Fibroblast of gingiva (primary cell): ENCODE results near the gene OR11H12.
"Not testable (repeated sequence)": the region's sequence is repeated elsewhere in the genome, so short reads cannot be mapped to it uniquely, and the experiment has no call there.

Source experiments
- DNase-seq: peaks from one replicate; pipeline ENCODE4 v3.0.0-alpha.2; 2011; ENCODE audit warnings: low read depth

Gene OR11H12, protein sequence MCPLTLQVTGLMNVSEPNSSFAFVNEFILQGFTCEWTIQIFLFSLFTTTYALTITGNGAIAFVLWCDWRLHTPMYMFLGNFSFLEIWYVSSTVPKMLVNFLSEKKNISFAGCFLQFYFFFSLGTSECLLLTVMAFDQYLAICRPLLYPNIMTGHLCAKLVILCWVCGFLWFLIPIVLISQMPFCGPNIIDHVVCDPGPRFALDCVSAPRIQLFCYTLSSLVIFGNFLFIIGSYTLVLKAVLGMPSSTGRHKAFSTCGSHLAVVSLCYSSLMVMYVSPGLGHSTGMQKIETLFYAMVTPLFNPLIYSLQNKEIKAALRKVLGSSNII

DNA sequence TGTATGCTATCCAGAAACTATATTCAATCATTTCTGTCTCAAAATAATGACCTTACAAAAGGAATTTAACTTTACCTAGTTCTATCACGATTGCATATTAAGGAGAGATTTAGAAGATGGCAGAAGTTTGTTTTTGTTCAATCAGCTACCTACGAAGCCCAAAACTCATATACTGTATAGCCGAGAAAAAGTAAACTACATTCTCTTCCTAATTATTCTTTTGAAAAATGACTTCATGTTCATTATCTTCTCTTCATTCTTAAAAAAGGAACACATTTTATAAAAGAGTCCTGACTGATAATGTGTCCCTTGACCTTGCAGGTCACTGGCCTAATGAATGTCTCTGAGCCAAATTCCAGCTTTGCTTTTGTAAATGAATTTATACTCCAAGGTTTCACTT, at the start of gene OR11H12:
OR11H12 (plus strand) TSS at position 301 of the 400 bp plus-strand sequence; CDS start at position 301, 0 bp downstream.
- not testable (repeated sequence) for DNase-seq

DNA sequence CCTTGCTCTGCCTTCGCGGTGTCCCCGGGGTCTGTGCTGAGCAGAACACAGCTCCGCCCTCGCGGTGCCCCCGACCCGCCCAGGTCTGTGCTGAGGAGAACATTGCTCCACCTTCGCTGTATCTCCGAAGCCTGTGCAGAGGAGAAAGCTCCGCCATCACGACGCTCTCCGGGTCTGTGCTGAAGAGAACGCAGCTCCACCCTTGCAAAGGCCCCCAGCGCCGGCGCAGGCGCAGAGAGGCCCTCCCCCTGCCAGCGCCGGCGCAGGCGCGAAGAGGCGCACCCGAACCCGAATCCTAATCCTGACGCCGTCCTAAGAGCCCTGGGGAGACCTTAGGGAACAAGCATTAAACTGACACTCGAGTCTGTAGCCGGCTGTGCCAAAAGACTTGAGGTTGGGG, 18.0 kb upstream of the OR11H12 start:
- not testable (repeated sequence) for DNase-seq

DNA sequence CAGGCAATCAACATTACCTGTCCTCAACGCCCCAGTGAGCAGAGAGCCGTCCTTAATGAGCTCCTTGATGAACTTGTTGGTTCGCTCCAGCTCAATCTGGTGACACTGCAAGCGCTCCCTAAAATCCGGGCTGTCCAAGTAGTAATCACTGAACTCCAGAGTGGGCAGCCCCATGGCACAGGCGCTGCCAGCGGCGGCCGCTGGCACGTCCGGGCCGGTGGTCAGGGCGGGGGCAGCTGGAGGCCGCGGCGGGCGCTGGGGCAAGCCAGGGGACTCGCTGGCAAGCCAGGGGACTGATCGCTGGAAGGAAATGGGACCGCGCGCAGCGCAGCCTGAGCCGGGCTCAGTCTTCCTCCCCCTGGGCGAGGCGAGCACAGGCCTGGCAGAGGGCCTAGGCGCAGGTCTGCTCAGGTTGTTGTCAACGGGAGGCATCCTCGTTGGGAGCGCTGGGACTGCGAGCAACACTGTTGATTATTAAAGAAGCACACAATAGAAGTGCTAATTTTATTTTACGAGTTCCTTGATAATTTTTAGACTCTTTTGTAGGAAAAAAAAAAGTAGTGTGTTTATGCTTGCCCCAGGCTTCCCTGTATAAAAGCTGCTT, 25.8 kb downstream of the OR11H12 start:
- not testable (repeated sequence) for DNase-seq

- DNase-seq, result not testable (repeated sequence)
These were observed 35.1 kb downstream of the OR11H12 start for GRCh38 chr14:18636066-18636465.

DNA sequence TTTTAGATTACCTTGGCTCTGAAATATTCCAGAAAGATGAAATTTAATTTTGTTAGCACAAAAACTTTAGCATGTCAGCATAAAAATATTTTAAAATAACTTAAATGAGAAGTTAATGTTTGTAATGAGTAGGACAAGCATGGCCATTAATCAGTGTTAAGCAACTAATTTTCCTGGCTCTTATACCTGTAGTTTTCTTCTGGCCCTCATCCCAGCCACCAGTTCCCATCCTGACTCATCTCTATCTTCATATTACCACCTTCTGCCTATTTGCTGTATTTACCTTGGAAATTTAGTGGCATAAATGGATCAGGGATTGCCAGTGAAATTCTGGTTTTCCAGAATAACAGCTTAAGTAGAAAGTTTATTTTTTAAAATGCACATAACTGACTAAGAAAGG, 37.1 kb downstream of the OR11H12 start:
- DNase-seq, result not testable (repeated sequence)

GRCh38 chr14:18638785-18639184, 37.9 kb downstream of the OR11H12 start:
- DNase-seq, result not testable (repeated sequence)

GRCh38 chr14:18646075-18646730, 45.3 kb downstream of the OR11H12 start:
- DNase-seq, result not testable (repeated sequence)
